ENCODE results near the gene MRPS2.
"Not testable (repeated sequence)": the region's sequence is repeated elsewhere in the genome, so short reads cannot be mapped to it uniquely, and the experiment has no call there.

Gene MRPS2

GRCh38 chr9:135535631-135536030 is 35.1 kb downstream of the MRPS2 start:
- not testable (repeated sequence) for DNase-seq

GRCh38 chr9:135536216-135536615 is 35.7 kb downstream of the MRPS2 start:
- no peak for DNase-seq

- DNase-seq = not testable (repeated sequence)
Observed at GRCh38 chr9:135543262-135543894, 42.9 kb downstream of the MRPS2 start.

- DNase-seq = no peak
Observed at GRCh38 chr9:135544981-135545635, 44.6 kb downstream of the MRPS2 start.

- not testable (repeated sequence) for DNase-seq
Observed at GRCh38 chr9:135545646-135546176, 45.2 kb downstream of the MRPS2 start, which contains the start of gene OBP2A. OBP2A (plus strand) TSS chr9:135546126; CDS start chr9:135546181, 55 bp downstream.

- DNase-seq = not testable (repeated sequence)
Observed at GRCh38 chr9:135546792-135547617, 46.5 kb downstream of the MRPS2 start.

- no peak for DNase-seq
Observed at GRCh38 chr9:135547756-135548736, 47.6 kb downstream of the MRPS2 start.

- not testable (repeated sequence) for DNase-seq
Observed at GRCh38 chr9:135549478-135550343, 49.2 kb downstream of the MRPS2 start.

GRCh38 chr9:135550344-135550918 is 49.9 kb downstream of the MRPS2 start:
- DNase-seq = no peak

GRCh38 chr9:135551031-135551430 is 50.5 kb downstream of the MRPS2 start:
- DNase-seq = no peak

- DNase-seq = no peak
Observed at GRCh38 chr9:135551456-135551855, 51.0 kb downstream of the MRPS2 start.

GRCh38 chr9:135552021-135552697 is 51.7 kb downstream of the MRPS2 start:
- DNase-seq = no peak

- no peak for DNase-seq
Observed at GRCh38 chr9:135552698-135553171, 52.3 kb downstream of the MRPS2 start.

Measured in suppressor macrophage treated with lipopolysaccharide for 4 hours (primary cell).